Measurements from ENCODE around the gene WNT9A.

- no peak for TF ChIP-seq E2F5 (CRISPR knock-in tag; IDR thresholded peaks at IDR 0.05)
- TF ChIP-seq JUN (CRISPR knock-in tag; IDR thresholded peaks at IDR 0.05): no peak
- no peak for TF ChIP-seq CTCF (IDR thresholded peaks at IDR 0.05)
- no peak for TF ChIP-seq GABPB1 (CRISPR knock-in tag; IDR thresholded peaks at IDR 0.05)
- TF ChIP-seq EMX1 (CRISPR knock-in tag; IDR thresholded peaks at IDR 0.05): no peak
- no peak for TF ChIP-seq PRRX2 (CRISPR knock-in tag; IDR thresholded peaks at IDR 0.05)
- no peak for TF ChIP-seq NR2C2 (CRISPR knock-in tag; IDR thresholded peaks at IDR 0.05)
- no peak for TF ChIP-seq CREB1 (CRISPR knock-in tag; IDR thresholded peaks at IDR 0.05)
- TF ChIP-seq ATF2 (CRISPR knock-in tag; IDR thresholded peaks at IDR 0.05; ENCODE audit: borderline replicate concordance, low read depth): no peak
- TF ChIP-seq HMGA2 (CRISPR knock-in tag; IDR thresholded peaks at IDR 0.05): no peak
- TF ChIP-seq ZSCAN18 (CRISPR knock-in tag; IDR thresholded peaks at IDR 0.05): no peak
- no peak for TF ChIP-seq ZNF138 (CRISPR knock-in tag; conservative IDR thresholded peaks at IDR 0.05)
- no peak for TF ChIP-seq ATF3 (CRISPR knock-in tag; conservative IDR thresholded peaks at IDR 0.05)
These were observed 26.1 kb downstream of the WNT9A start for GRCh38 chr1:227921461-227922185.
